Activated effector memory CD4-positive, alpha-beta T cell treated with Interleukin-2 at 50 U/mL for 16 hours (primary cell): ENCODE data around the gene ADAMTSL1.

Source experiments
- DNase-seq: peaks from one replicate; pipeline ENCODE4 v3.0.0-alpha.2; 2020

Gene ADAMTSL1

DNA sequence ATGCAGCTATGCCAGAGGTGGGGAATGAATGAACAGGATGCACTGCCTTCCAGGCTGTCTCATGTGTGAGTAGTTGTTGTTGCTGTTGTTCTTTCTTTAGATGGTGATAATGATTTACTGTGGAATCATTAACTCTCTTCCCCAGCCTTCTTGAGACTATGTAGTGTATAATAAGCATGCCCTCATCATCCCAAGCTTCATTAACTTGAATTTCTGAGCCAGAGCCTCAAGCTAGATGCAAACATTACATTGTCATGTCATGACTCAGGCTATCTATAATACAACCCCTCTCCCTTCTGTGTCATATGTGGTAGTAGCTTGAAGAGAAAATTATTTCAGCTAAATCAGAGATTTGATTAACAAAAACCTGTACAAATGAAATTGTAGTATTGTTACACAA lies 10.0 kb upstream of the ADAMTSL1 start:
- no peak for DNase-seq

DNA sequence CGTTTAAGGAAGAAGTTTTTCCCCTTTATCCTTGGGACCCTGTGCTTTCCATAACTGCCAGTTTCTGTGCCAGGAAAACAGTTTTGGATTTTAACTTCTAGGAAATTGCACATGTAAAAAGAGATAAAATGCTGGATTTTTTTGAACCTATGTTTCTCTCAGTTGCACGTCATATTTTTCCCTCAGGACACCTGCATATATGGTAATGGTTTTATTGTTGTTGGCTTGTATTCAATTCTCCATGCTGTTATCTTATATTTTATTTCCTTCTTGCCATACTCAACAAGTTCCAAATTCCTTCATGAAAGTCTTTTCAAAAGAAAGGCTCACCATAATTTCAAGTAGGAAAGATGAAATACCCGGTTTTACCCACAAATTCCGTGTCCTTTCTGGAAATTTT lies 7.9 kb upstream of the ADAMTSL1 start:
- DNase-seq = no peak

DNA sequence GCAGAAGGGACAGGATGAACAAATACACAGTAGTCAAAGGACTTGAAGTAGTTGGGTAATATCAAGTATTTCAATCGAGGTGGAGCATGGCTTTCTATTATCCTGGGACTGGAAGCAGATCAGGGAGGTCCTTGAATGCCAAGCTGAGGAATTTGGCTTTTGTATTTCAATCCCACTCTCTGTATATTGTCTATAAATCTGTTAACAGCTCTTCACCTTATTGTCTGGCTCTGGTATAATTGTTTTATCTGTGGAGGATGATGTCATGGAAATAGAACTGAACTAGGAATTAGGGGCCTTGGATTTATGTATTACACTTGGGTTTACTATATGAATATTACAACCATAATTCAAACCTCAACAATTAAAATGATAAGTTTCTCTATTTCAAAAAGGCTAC lies 6.3 kb upstream of the ADAMTSL1 start:
- no peak for DNase-seq

DNA sequence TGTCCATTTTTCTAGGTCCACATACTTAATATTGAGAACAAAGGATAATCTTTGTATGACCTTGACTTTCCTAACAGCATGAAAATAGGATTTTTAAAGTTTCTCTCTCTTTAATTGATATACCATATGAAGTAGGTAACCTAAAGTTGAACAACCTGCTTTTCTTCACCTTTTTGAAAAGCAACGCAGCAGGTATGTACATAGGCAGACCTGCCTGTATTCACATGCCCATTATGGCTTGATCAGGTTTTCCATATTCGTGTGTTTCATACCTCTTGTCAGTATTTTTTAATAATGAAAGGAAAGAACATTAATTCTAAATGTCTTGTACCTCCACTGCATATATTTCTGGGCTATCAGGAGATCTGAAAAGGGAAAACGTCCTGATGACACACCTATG lies 1.5 kb upstream of the ADAMTSL1 start:
- DNase-seq = no peak

DNA sequence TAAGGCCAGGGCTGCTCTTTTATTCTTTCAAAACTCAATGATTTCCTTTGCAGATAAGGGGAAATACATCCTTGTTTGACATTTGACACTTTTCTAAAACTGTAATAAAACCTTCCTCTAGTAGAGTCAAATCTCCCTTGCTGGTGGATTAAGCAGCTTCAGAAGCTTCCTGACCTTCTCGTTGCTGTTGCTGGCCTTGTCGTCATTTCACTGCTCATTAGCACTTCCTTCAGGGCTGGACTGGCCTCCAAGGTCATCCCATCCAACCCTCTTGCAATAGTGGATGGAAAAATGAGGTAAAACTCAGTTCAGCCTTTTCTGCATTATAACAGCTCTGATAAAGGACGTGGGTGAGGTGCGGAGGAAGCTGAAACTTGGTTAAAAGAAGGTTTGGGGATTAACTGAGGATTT lies 1.1 kb upstream of the ADAMTSL1 start:
- no peak for DNase-seq

DNA sequence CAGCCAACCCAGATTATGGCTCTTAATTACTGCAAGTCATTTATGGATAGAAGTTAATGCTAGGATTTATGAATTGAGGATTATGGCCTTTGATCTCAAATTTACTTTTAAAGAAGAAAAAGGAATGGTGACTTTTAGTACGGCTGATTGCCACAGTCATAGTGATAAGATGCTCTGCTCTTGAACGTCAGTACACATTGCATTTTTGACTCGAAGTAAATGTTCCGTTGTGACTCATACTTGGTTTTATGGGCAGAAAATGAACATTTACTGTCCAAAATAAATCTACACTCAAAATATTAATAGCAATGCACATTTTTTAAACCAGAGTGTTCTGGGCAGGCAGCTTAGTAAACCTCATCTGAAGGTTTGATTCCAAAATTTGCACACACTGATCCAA lies 830 bp downstream of the ADAMTSL1 start:
- DNase-seq = no peak

DNA sequence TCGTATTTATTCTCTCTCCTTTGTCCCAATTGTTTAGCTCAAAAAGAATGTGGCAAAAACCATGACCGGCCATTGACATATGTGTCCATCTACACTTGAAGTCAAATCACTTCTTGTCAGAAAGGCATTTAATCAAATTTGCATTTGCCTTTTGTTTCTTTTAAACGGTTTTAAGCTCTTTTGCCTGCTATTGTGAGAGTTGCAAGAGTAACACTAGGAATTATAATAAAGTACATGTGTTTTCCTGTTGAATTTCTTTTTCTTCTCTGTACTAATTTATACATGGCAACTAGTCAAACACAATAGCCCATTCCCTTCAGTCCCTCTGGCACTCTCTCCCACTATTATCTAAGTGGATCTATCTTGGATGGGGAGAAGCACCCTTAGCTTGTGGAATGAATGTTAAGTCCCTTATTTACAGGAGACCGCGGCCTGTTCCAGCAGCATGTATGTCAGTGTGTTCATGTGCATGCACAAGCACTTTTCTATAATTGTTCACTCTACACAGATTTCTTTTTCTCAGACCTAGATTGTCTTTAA lies 3.2 kb downstream of the ADAMTSL1 start:
- DNase-seq = no peak

DNA sequence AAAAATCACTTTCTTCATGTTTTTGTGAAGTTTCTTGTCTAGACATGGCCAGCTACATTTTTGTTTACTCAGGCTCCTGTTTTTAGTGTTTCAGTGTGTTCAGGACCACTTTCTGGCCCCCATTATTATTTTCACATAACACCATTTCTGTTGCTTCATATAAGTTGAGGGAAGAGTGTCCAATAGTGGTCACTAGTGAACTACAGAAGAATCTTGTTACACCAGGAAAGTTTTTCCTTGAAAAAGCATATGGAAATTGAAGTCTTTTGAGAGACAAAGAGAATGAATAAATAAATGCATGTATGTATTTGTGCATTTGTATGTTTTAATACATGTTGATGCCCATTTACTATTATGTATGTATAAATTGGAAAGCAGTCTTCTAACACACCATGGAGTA lies 3.8 kb downstream of the ADAMTSL1 start:
- no peak for DNase-seq

DNA sequence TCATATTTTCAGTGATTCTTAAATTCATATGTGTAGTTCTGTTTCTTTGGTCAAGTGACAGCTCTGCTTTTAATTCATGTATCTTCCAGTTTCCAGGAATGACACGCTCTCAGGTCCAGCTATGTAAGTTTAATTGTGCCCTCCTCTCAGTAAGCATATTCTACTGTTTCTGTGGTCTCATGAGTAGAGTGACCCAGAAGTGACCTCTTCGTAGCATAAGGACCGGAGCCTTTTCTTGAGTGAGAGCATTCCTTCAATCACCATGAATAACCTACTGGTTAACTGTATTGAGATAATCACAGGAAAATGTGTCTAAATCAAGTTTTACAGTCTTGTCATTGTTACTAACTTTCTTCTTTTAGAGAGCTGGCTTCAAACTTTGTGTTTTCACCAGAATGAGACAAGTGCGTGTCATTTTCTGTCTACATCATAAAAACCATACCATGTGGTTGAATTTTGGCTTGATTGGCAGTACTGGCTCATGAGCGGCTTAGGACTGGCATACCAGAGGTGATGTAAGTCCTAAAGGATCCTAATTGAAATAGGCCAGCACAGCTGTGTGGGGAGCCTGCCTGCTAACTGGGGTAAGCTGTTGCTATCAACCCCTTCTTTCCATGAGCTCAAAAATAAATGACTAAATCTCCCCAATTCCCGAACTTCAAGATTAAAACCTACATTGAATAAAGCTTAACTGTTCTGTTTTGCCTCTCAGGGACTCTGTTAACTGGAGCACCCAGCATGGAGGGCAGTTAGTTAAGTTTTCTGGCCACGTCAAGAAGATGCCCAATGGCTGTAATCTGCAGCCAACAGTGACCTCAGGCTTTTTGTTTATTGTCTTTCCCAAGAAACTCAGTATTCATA lies 4.8 kb downstream of the ADAMTSL1 start:
- DNase-seq = no peak

DNA sequence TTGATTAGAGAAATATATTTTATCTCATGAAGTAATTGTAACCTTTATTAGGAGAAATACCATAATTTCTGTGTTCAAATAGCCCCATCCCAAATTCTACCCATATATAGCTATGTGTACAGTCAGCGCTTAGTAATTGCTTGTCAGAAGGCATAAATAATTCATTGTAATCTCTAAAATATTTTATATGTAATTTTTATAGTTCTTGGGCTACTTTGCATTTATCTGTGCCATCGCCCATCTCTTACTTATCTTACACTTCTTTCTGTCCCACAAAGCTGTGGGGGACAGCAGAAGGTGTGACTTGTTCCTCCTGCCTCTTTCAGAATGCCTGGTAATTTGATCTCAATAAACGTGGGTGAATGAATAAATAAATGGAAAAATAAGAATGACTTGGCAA lies 5.5 kb downstream of the ADAMTSL1 start:
- no peak for DNase-seq

DNA sequence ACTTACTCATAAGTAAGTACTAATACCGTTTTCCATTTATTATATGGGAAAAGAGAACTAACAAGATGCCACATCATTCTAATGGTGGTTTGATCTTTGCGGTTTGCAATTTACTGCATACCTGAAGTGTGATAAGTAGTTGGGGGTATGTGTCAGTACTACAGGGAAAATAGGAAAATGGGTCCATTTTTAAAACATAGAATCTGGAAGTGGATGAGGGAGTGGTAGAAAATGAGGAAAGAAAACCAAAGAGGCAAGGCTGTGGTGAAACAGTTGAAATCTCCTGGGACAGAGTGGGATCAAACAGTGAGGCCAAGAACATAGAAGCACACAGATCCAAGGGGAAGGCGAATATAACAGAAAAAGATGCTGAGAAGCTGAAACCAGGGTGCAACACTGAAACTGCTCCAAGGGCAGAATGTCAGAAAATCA lies 6.7 kb downstream of the ADAMTSL1 start:
- no peak for DNase-seq

DNA sequence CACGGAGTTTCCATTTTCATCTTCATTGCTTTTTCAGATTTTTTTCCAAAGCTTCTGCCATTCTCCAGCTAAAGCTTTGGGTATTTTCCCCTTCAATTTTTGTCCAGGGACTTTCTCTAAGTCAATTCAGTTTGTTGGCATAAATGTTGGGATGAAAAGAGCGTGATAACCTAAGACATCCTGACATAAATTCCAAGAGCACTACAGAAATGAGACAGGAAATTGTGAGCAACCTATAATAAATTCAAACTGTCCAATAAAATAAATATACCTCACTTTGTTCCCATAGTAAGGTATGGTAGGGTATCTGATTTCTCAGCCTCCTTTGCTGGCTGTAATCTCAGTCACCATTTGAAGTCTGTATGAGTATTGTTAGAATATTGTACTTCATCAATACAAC lies 8.4 kb downstream of the ADAMTSL1 start:
- no peak for DNase-seq

DNA sequence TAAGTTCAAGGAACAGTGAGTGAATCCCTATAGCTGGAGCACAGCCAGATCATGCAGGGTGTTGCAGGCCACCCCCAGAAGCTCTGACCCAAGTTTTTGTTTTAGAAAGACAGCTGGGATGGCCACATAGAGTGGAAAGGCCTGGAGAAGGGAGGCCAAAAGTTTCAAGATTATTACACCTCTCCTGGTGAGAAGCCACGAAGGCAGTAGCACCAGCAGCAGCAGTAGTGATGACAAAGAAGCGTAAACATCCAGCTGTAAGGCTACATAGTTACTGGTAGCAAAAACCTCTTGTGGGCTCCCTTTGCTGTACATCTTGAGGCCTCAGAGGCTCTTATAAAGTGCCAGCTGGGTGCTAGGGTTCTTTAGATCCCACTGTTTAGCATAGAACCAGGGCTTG lies 11.8 kb downstream of the ADAMTSL1 start:
- DNase-seq = no peak

DNA sequence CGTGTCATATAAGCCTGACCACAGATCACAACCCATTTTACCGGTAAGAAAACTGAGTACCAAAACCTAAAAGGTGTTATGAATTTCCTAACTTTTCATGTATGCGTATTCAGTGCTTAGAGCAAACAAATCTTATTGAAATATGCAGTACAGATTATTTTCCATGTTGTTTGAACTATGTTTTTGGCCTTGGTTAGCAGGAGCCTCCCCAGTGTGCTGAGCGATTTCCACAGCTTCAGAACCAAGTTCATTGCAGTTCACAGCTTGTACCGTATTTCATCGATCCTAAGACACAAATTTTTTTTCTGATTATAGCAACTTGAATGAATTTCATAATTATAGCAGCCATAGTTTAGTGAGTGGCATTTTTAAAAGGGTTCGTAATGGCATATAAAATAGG lies 13.7 kb downstream of the ADAMTSL1 start:
- DNase-seq = no peak

DNA sequence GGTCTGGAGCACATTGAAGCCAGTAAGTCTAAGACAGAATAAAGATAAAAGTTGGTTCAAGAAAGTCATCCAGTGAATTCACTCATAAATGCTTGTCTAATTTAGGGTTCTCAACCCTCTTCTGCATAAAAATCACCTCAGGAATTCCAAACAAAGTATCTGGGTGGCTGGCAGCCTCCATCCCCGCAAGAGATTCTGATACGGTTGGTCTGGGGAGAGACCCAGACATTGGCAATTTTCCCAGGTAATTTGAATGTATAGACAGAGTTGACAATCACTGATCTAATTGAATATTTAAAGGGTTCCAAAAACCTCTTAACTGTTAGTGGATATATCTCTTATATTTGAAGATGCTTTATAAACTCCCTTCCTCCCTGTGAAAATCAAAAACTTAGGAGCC lies 14.9 kb downstream of the ADAMTSL1 start:
- no peak for DNase-seq

DNA sequence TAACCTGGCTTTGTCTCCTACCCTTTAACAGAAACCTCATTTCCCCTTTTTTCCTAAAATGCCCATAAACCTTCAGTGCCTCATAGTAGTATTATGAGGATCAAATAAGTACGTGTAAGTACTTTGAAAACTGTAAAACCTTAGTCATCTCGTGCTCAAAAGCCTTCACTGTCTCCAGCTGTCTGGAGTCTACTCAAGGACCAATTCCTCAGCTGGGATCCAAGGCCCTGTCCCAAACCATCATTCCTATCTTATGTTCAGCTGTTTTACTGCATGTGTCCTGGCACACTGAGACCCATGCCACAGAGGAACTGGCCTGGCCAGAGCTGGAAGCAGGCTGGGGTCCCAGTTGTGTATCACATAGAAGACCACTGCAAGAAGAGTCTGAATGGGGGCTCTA lies 15.9 kb downstream of the ADAMTSL1 start:
- no peak for DNase-seq

DNA sequence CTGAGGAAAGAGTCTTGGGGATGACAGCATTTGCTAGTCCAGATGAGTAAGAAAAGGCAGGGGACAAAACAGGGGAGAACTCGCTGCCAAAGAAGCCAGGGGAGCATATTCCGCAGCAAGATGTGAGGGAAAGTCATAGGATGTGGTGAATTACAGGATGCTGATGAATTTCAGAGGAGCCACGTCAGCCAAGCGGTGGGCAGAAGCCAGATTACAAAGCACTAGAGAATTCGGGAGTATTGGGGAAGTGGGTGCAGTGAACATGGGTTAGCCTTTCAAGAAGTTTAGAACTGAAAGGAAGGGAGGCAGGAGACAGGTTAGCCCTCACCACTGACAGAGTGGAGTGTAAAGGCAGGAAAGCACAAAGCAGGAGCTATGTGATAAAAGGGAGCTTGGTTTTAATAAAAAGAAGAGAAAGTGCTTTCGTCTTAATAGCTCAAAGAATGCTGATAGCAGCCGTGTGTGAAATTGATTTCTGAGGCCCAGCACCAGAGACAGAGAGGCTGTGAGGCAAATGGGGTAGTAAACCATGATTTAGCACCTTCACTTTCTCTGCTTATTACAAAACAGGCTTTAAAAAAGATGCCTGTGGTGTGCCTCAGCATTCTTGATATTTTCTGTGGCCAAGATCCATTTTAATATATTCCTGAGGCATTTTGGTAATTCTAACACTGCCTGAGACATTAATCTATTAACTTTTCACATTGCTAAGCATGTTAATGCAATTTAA lies 16.9 kb downstream of the ADAMTSL1 start:
- DNase-seq = no peak

DNA sequence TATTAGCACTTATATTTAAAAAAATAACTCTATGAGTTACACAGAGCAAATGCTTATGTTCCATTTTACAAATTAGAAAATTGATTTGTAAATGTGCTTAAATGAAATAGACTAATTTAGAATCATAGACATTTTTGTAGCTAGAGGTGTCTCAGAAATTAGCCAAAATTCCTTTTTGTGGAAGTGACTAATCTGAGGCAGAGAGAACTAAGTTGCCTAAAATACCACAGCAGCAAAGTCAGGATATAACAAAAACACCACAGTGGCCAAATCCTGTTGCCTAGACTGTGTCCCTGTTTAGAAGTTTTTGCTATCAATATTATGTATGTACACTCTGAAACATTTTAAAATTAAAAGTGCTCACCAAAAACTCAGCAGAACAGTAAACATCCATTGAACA lies 18.7 kb downstream of the ADAMTSL1 start:
- DNase-seq = no peak

DNA sequence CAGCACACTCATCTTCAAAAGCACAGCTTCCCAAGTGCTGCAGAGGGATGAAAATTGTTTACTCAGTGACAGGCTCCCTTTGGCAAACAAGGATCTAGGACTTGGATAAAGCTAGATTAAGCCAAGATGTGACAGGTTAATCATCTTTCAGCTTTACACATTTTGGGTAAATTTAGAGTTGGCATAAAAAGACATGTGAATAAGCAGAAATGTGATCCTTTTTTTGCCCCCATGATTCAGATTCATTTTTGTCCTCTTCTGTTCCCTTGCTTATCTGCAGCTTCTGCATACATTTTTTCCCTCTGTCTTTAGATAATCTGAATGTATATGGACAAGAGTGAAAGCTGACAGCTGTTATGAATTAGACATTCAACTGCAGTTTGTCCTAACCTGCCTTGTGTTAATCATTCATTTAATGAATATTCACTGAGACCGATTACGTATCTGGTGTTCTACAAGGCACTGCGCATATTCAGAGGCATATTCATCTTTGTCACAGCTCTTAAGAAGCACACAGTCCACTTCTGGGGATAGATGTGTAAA lies 19.6 kb downstream of the ADAMTSL1 start:
- no peak for DNase-seq

DNA sequence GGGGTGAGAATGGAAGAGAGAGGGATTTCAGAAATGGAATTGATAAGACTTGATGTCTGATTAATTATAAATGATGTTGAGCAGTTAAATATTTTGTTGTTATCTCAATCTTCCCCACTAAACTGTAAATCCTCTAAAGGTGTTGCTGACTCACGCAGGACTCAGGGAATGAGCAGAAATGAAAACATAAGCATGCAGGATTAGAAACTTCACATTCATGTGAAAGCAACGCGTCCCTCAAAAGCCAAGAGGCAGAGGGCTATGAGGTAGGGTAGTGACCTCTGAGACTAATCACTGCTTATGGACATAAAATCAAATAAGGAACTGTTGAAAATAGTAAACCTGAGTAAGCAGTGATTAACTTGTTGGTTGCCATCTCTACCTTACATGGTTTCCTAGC lies 21.1 kb downstream of the ADAMTSL1 start:
- no peak for DNase-seq

DNA sequence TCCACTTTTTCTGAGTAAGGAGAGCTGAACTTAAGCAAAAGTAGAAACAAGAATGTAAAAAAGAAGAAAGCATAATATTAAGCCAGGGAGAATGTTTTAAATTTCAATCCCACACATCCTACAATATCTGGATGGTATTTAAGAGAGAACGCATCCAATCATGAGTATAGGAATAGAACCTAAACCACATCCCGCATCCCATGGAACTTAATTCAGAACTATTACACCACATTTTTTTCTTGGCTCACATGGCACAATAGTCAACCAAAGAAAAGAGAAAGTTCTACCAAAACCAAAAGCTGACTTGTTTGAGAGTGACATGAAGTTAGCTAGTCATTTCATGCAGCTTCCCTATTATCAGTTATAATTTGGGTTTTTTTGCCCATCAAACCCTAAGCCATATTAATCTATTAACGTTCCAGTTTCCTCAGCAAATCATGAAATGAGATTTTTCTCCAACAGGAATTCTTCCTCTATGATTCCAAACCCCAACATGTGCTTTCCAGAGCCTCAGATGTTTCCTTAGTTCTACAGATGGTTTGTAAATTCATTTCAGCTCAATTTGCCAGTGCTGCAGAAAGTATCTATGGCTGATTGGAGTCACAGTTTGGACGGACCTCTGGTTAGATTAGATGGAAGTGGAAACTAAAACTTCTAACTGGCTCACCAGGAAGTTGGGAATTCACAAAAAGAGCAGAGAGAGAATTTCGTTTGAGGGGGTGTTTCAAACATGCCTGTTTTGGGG lies 22.5 kb downstream of the ADAMTSL1 start:
- no peak for DNase-seq

DNA sequence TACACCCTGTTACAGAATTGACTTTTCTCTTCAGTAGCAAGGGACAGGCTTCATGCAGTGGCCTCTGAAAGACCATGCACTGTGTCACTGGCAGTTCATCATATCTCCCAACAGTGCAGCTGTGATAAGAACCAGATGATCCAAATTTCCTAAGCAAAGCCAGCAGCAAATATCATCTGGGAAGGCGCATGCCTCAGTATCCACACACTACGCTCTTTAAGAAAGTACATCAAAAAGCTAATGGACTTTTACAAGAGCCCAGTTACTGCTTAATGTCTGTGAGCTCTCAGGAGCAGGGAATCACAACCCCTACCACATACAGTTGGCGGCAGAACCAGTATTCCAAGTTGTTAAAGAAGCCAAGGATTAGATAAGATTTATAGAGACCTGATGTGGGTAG lies 25.1 kb downstream of the ADAMTSL1 start:
- DNase-seq = no peak

DNA sequence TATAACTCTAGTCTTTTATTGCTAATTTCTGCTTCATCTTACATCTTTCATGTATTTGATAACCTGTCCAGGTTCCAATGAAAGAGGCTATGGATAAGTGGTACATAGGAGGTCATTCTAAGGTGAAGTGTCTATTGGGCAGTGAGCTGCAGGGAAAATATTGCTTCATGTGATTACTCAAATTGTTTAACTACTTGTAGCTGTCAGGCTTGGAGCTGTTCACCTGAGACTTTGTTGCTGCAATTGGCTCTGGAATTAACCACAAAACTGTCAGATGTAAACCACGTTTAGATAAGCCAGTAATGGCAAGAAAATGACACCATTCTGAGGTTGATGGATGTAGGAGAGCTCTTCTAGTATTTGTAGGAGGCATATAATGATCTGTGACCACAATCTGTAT lies 26.0 kb downstream of the ADAMTSL1 start:
- no peak for DNase-seq
